Large intestine (tissue), 3 donors: Measurements from ENCODE around the gene ZNF333. TPM values are rescaled to one million over a fixed set of nuclear protein-coding genes. Genes with fewer than 3 reads are reported as not detected.
"Not testable (repeated sequence)": the region's sequence is repeated elsewhere in the genome, so short reads cannot be mapped to it uniquely, and the experiment has no call there.

Experiments
- DNase-seq, 2 donors: peaks; one replicate each; pipeline versions ENCODE4 v3.0.0 to v3.0.0-alpha.2; 2013
- H3K27ac ChIP-seq: one replicate; pipeline ENCODE4 v1.5.1; 2013; ENCODE audit warnings: low read length
- H3K27me3 ChIP-seq: 2 replicates; pipeline ENCODE4 v1.6.1; 2013; ENCODE audit warnings: low read length; ENCODE audit not compliant: control insufficient read depth, insufficient read depth
- H3K36me3 ChIP-seq: 2 replicates; pipeline ENCODE4 v1.6.1; 2013; ENCODE audit warnings: low read length; ENCODE audit not compliant: control insufficient read depth, insufficient read depth
- H3K4me1 ChIP-seq: one replicate; pipeline ENCODE4 v1.6.1; 2013; ENCODE audit warnings: low read length; ENCODE audit not compliant: control insufficient read depth, insufficient read depth
- H3K4me3 ChIP-seq: one replicate; pipeline ENCODE4 v1.5.1; 2013; ENCODE audit warnings: low read length
- H3K9me3 ChIP-seq: one replicate; pipeline ENCODE4 v1.6.1; 2013; ENCODE audit warnings: mild to moderate bottlenecking, low read depth, low read length, moderate library complexity; ENCODE audit not compliant: control insufficient read depth
- WGBS: methylation state at CpG from one replicate; pipeline ENCODE4 v1.1.5; 2013; ENCODE audit warnings: low lambda C conversion rate; ENCODE audit not compliant: insufficient coverage; 5-methylcytosine and 5-hydroxymethylcytosine counted together
- polyA plus RNA-seq: library from polyadenylated mRNA; unstranded; fragments of 120-200 nt; gene quantifications from one replicate; pipeline ENCODE4 v1.2.1, GENCODE V29; 2013

Gene ZNF333
- polyA plus RNA-seq, 1 donor = 14.1 TPM

DNA sequence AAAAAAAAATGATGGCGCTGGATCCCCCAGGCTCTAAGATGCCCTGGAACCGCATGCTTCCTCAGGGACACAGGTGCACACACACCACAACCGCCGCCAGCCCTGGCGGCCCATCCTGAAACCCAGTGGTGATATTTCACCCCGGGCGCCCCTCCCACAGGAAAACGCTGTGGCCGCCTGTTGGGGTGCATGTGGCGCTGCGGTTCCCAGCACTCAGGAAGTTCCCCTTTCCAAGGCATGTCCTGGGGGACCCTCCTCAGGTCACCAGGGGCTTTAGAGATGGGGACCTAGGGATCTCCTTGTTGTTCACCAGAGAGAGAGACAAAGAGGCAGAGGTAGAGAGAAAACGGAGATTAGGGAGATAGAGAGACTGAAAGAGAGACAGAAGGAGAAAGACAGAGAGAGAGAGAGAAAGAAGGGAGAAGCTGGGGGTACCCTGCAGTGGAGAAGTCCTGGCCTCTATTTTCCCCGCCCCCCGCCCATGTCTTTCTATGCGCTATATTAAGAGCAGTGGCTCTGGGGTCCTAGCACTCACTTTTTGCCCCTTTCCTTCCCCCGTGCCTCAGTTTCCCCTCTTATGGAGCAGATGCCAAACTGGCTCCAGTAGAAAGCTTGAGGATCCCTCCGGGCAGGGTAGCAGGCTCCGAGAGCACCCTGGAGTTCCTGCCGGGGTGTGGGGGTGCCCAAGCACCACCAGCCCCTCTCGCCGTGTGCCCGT lies 86.2 kb downstream of the ZNF333 start:
- 0% methylated on average over 1 of the region's 22 CpGs for WGBS
- Histone ChIP-seq H3K9me3 (no peaks in the 10 kb centered on the region), H3K27ac (no peak overlapping the region), H3K4me1 (no peaks in the 10 kb centered on the region), H3K36me3 (no peaks in the 10 kb centered on the region), H3K4me3 (no peak overlapping the region), H3K27me3 (peaks cover 17% of the 10 kb centered on the region)
- DNase-seq = no peak

DNA sequence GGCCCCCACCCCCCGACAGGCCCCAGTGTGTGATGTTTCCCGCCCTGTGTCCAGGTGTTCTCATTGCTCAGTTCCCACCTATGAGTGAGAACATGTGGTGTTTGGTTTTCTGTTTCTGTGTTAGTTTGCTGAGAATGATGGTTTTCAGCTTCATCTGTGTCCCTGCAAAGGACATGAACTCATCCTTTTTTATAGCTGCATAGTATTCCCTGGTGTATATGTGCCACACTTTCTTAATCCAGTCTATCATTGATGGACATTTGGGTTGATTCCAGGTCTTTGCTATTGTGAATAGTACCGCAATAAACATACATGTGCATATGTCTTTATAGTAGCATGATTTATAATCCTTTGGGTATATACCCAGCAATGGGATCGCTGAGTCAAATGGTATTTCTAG lies 87.8 kb downstream of the ZNF333 start:
- H3K9me3 ChIP-seq, DNase-seq, H3K36me3 ChIP-seq, H3K27ac ChIP-seq, H3K4me3 ChIP-seq, H3K4me1 ChIP-seq: not testable (repeated sequence)
- H3K27me3 ChIP-seq = peaks cover 17% of the 10 kb centered on the region
- no CpG with 5 or more reads among the region's 4 CpGs for WGBS

DNA sequence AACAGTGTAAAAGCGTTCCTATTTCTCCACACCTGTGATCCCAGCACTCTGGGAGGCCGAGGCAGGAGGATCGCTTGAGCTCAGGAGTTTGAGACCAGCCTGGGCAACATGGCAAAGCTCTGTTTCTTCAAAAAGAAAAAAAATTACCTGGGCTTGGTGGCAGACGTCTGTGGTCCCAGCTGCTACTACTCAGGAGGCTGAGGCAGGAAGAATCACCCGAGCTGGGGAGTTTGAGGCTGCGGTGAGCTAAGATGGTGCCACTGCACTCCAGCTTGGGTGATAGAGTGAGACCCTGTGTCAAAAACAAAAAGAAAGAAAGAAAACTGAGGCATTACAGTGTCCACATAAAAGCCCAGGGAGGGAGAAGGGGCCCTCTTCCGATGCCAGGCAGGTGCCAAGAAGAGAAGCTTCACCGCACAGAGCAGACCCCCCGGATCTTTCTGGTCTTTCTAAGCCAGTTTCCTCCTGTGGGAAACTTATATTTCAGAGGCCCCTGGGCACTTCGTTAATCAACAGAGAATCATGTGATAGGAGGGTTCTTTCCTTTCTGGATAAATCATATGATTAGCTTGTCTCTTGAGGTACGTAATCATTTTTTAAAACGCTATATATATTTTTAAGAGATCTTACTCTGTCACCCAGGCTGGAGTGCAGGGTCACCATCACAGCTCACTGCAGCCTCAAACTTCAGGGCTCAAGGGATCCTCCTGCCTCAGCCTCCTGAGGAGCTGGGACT lies 88.4 kb downstream of the ZNF333 start, which contains the start of gene ADGRE2:
ADGRE2 (minus strand) TSS at position 451 of the 736 bp plus-strand sequence. CDS start 1,804 bp downstream, outside the sequence.
- H3K27ac ChIP-seq, DNase-seq, H3K4me3 ChIP-seq, H3K4me1 ChIP-seq, H3K36me3 ChIP-seq, H3K9me3 ChIP-seq: not testable (repeated sequence)
- WGBS = 100% methylated on average over 1 of the region's 12 CpGs
- H3K27me3 ChIP-seq = peaks cover 17% of the 10 kb centered on the region

DNA sequence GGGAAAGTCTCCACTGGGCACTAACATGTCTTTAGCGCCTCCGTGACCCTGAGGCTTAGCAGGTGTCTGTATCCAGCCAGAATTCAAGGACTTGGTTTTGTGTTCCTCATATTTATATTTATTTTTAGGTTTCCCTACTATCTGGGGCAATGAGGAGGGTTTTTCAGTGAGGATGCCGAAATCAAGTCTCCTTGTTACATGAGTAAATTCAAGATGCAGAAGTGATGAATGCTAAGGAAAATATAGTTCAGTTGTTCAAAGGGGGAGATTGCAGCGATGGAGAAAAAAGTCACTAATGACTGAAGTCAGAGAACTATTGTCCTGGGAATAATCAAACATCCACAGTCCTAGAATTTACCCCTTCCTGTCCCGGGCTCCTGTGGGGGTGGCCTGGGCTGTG lies 89.3 kb downstream of the ZNF333 start:
- Histone ChIP-seq H3K9me3 (no peaks in the 10 kb centered on the region), H3K27ac (no peak overlapping the region), H3K4me3 (no peak overlapping the region), H3K27me3 (peaks cover 17% of the 10 kb centered on the region), H3K4me1 (no peaks in the 10 kb centered on the region), H3K36me3 (no peaks in the 10 kb centered on the region)
- DNase-seq = no peak
- 40% methylated on average over 3 of the region's 5 CpGs for WGBS

DNA sequence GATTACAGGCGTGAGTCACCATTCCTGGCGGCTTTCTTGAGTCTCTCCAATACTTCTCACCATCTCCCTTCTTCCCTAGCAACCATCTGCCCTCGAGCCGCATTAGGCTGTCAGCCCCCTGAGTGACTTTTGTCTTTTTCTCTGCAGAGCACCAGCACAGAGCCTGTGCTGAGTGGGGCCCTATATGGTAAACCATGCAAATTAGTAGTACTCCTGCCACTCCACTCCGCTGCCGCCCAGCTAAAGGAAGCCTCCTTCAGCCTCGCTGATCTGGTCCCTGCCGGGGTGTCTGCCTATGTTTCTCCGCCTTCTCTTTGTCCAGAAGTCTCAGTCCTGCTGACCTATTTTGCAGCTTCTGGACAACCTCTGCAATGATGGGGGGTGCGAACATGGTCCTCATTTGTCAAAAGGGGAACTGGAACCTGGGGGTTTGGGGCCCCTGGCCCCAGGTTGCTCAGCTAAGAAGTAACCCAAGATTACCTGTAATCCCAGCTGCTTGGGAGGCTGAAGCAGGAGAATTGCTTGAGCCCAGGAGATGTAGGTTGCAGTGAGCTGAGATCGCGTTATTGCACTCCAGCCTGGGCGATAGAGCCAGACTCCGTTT lies 90.9 kb downstream of the ZNF333 start:
- H3K9me3 ChIP-seq, H3K4me3 ChIP-seq, H3K36me3 ChIP-seq, H3K27ac ChIP-seq, H3K4me1 ChIP-seq, DNase-seq: not testable (repeated sequence)
- no CpG with 5 or more reads among the region's 14 CpGs for WGBS
- peaks cover 14% of the 10 kb centered on the region for H3K27me3 ChIP-seq

DNA sequence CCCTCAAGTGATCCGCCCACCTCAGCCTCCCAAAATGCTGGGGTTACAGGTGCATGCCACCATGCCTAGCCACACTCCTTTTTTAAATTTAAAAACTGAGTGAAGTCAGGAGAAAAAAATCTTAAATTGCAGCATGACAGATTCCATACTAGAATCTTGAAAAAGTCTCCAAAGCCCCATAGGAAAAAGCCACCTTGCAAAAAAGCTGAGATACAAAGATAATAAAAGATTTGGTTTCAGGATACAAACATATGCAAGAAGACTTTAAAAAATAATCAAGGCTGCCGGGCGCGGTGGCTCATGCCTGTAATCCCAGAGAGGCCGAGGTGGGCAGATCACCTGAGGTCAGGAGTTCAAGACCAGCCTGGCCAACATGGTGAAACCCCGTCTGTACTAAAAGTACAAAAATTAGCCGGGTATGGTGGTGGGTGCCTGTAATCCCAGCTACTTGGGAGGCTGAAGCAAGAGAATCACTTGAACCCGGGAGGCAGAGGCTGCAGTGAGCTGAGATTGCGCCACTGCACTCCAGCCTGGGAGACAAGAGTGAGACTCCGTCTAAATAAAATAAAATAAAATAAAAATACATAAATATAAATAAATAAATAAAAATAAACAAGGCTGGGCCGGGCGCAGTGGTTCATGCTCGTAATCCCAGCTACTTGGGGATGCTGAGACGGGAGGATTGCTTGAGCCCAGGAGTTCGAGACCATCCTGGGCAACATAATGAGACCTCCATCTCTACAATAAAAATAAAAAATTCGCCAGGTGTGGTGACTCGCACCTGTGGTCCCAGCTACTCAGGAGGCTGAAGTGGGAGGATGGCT lies 92.1 kb downstream of the ZNF333 start:
- not testable (repeated sequence) for H3K27ac ChIP-seq, H3K36me3 ChIP-seq, H3K4me1 ChIP-seq, H3K4me3 ChIP-seq, DNase-seq, H3K9me3 ChIP-seq, H3K27me3 ChIP-seq
- WGBS = 100% methylated on average over 1 of the region's 17 CpGs

DNA sequence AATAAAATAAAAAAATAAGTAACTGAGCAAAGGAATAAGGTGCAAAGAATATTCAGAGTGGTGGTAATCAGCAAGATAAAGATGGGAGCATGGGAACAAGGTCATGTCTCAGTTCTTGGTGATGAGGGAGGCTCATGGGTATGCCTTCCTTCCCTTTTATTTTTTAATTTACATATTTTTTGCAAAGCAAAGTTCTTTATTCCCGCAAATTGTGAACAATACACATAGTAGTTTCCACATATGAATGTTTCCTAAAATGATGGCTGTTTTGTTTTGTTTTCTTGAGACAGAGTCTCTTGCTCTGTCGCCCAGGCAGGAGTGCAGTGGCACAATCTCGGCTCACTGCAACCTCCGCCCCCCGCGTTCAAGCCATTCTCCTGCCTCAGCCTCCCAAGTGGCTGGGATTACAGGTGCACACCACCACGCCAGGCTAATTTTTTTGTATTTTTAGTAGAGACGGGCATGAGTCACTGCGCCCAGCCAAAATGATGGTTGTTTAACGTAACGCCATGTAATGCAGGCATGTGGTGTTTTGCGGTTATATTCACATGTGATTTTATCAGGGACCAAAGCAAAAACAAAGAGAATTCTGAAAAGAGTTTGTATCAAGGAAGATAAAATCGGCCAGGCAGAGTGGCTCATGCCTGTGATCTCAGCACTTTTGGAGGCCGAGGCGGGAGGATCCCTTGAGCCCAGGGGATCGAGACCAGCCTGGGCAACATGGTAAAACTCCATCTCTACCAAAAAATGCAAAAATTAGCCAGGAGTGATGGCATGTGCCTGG lies 93.0 kb downstream of the ZNF333 start:
- no peaks in the 10 kb centered on the region for H3K9me3 ChIP-seq
- H3K27me3 ChIP-seq = no peaks in the 10 kb centered on the region
- H3K4me3 ChIP-seq = no peak overlapping the region
- 93% methylated on average over 2 of the region's 16 CpGs for WGBS
- no peaks in the 10 kb centered on the region for H3K4me1 ChIP-seq
- DNase-seq = no peak
- H3K36me3 ChIP-seq = no peaks in the 10 kb centered on the region
- no peak overlapping the region for H3K27ac ChIP-seq

Other genes starting within 250 kb of the ZNF333 start
- 0.97 TPM for gene PTGER1, start 214.7 kb upstream of the ZNF333 start, polyA plus RNA-seq
- gene GIPC1, start 193.9 kb upstream of the ZNF333 start, polyA plus RNA-seq = 43.7 TPM
- 101 TPM for gene DNAJB1, start 171.7 kb upstream of the ZNF333 start, polyA plus RNA-seq
- 236 TPM for gene TECR, start 160.5 kb upstream of the ZNF333 start, polyA plus RNA-seq
- 140 TPM for gene NDUFB7, start 118.0 kb upstream of the ZNF333 start, polyA plus RNA-seq
- gene CLEC17A, start 107.0 kb upstream of the ZNF333 start, polyA plus RNA-seq = 0.13 TPM
- 0.79 TPM for gene ADGRE3, start 15.2 kb upstream of the ZNF333 start, polyA plus RNA-seq
- gene ADGRE2, start 88.5 kb downstream of the ZNF333 start, polyA plus RNA-seq = 1.2 TPM
- gene OR7A5, start 145.1 kb downstream of the ZNF333 start, polyA plus RNA-seq = not detected
- gene OR7C1, start 145.1 kb downstream of the ZNF333 start, polyA plus RNA-seq = 0.03 TPM
- not detected for gene OR7A10, start 158.9 kb downstream of the ZNF333 start, polyA plus RNA-seq
- not detected for gene OR7A17, start 196.1 kb downstream of the ZNF333 start, polyA plus RNA-seq